HEK293 (cell line): ENCODE data around the gene LEP.

Source experiments
- CTCF ChIA-PET: fragments of 350-600 bp; formaldehyde crosslinking; extraction: SDS; loops from one replicate; lab custom pipeline; 2021; ENCODE audit warnings: antibody characterized with exemption; lab: Yijun Ruan, JAX
- POLR2A ChIA-PET: fragments of 300-600 bp; formaldehyde crosslinking; extraction: SDS; loops from one replicate; lab custom pipeline; 2020; ENCODE audit warnings: antibody characterized with exemption, inconsistent platforms; lab: Yijun Ruan, JAX
- H3K27ac ChIP-seq: fragments of 200-500 bp; sonication (Bioruptor generic); 2 replicates; pipeline ENCODE4 v1.5.1; 2014; ENCODE audit warnings: low read depth, low read length, control low read depth, inconsistent platforms; ENCODE audit errors: extremely low read depth
- H3K36me3 ChIP-seq, 2 experiments: fragments of 200-500 bp in 1 of 2; sonication (Bioruptor generic) in 1 of 2; 1 replicate in 1 of 2; 2 replicates in 1 of 2; pipeline ENCODE4 v1.5.1; 2014 to 2017; ENCODE audit warnings: inconsistent platforms in 2 of 2, low read length in 2 of 2; ENCODE audit not compliant: control insufficient read depth in 2 of 2, insufficient read depth in 1 of 2
- H3K4me1 ChIP-seq: fragments of 200-500 bp; sonication (Bioruptor generic); 2 replicates; pipeline ENCODE4 v1.5.1; 2014; ENCODE audit warnings: mild to moderate bottlenecking, low read length, inconsistent platforms; ENCODE audit not compliant: control insufficient read depth, insufficient read depth
- H3K4me3 ChIP-seq: 2 replicates; pipeline ENCODE4 v1.5.1; 2011; ENCODE audit warnings: low read depth, mild to moderate bottlenecking, control low read depth, low read length, moderate library complexity
- H3K9me3 ChIP-seq: fragments of 200-500 bp; sonication (Bioruptor generic); 2 replicates; pipeline ENCODE4 v1.5.1; 2014; ENCODE audit warnings: low read depth, low read length, inconsistent platforms; ENCODE audit not compliant: control insufficient read depth, insufficient read depth
- KLF1 ChIP-seq: fragments of 450-650 bp; formaldehyde crosslinking; IDR thresholded peaks from 2 replicates; pipeline ENCODE4 v1.5.1; 2016; ENCODE audit warnings: missing biosample characterization, missing genetic modification characterization
- OVOL3 ChIP-seq: fragments of 450-650 bp; formaldehyde crosslinking; IDR thresholded peaks from 2 replicates; pipeline ENCODE4 v1.5.1; 2016; ENCODE audit warnings: missing biosample characterization, missing genetic modification characterization
- ZEB2 ChIP-seq: fragments of 450-650 bp; formaldehyde crosslinking; IDR thresholded peaks from 2 replicates; pipeline ENCODE4 v1.5.1; 2016; ENCODE audit warnings: missing biosample characterization, missing genetic modification characterization
- ZNF155 ChIP-seq: fragments of 450-650 bp; formaldehyde crosslinking; IDR thresholded peaks from 2 replicates; pipeline ENCODE4 v1.5.1; 2016; ENCODE audit warnings: missing biosample characterization, missing genetic modification characterization
- ZNF184 ChIP-seq: fragments of 450-650 bp; IDR thresholded peaks from 2 replicates; pipeline ENCODE4 v1.5.1; 2018; ENCODE audit warnings: missing biosample characterization, mild to moderate bottlenecking, missing genetic modification characterization
- ZNF324 ChIP-seq: fragments of 450-650 bp; formaldehyde crosslinking; IDR thresholded peaks from 2 replicates; pipeline ENCODE4 v1.5.1; 2016; ENCODE audit warnings: missing biosample characterization, missing genetic modification characterization
- ZNF610 ChIP-seq: fragments of 450-650 bp; formaldehyde crosslinking; IDR thresholded peaks from 2 replicates; pipeline ENCODE4 v1.5.1; 2016; ENCODE audit warnings: missing biosample characterization, missing genetic modification characterization, borderline replicate concordance
- ZNF624 ChIP-seq: fragments of 450-650 bp; formaldehyde crosslinking; IDR thresholded peaks from 2 replicates; pipeline ENCODE4 v1.5.1; 2017; ENCODE audit warnings: missing biosample characterization, missing genetic modification characterization
- ZNF660 ChIP-seq: fragments of 450-650 bp; IDR thresholded peaks from 2 replicates; pipeline ENCODE4 v1.5.1; 2018; ENCODE audit warnings: missing biosample characterization, mild to moderate bottlenecking, missing genetic modification characterization
- TF ChIP-seq, protein P1 (sequence below): fragments of 450-650 bp; formaldehyde crosslinking; IDR thresholded peaks from 2 replicates; pipeline ENCODE4 v1.5.1; 2016; ENCODE audit warnings: missing biosample characterization, missing genetic modification characterization, borderline replicate concordance
- TF ChIP-seq, protein P2 (sequence below): fragments of 450-650 bp; formaldehyde crosslinking; IDR thresholded peaks from 2 replicates; pipeline ENCODE4 v1.5.1; 2016; ENCODE audit warnings: missing biosample characterization, missing genetic modification characterization
- TF ChIP-seq, protein P3 (sequence below): fragments of 450-650 bp; formaldehyde crosslinking; IDR thresholded peaks from 2 replicates; pipeline ENCODE4 v1.5.1; 2016; ENCODE audit warnings: missing biosample characterization, missing genetic modification characterization
- TF ChIP-seq, protein P4 (sequence below): fragments of 450-650 bp; formaldehyde crosslinking; IDR thresholded peaks from 2 replicates; pipeline ENCODE4 v1.5.1; 2016; ENCODE audit warnings: missing biosample characterization, missing genetic modification characterization
- TF ChIP-seq, protein P5 (sequence below): fragments of 450-650 bp; formaldehyde crosslinking; IDR thresholded peaks from 2 replicates; pipeline ENCODE4 v1.5.1; 2016; ENCODE audit warnings: missing biosample characterization, missing genetic modification characterization, borderline replicate concordance

Gene LEP

DNA sequence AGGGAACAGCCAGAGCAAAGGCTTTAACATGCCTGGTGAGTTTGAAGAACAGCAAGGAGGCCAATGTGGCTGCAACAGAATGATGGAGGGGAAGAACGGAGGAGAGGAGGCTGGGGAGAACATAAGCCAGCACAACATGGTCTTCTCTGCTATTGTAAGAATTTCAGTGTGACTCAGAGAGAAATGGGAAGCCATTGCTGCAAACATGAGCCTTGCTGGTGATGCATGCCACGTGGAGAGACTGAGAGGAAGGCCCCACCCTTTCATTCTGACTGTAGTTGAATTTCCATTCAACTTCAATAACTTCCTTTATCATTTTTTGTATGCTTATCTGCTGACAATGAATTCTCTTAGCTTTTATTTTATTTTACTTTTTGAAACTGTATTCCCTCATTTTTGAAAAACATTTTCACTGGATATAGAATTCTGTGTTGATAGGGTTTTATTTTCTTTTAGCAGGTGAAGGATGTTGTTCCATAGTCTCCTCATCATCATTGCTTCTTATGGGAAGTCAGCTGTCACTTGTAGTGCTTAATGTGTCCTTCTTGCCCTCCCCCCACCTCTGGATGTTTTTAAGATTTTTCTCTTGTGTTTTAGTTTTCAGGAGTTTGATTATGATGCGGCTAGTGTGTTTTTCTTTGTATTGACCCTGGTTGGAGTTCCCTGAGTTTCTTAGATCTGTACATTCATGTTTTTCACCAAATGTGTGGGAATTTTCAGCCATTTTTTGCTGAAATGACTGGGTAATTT is 46.4 kb upstream of the LEP start (continued):
- TF ChIP-seq ZNF610 (tag by site-specific recombination) (peak; percentile 82), ZNF155 (no peak), ZNF324 (tag by site-specific recombination) (0 out of 2 replicates have a peak, but pooled peaks have one; percentile 43), ZNF660 (no peak), ZNF184 (tag by site-specific recombination) (peak; percentile 19; the same call in 1 of the 2 replicates), OVOL3 (tag by site-specific recombination) (peak; percentile 39; the same call in 1 of the 2 replicates), ZNF624 (no peak)
- TF ChIP-seq, protein P1, sequence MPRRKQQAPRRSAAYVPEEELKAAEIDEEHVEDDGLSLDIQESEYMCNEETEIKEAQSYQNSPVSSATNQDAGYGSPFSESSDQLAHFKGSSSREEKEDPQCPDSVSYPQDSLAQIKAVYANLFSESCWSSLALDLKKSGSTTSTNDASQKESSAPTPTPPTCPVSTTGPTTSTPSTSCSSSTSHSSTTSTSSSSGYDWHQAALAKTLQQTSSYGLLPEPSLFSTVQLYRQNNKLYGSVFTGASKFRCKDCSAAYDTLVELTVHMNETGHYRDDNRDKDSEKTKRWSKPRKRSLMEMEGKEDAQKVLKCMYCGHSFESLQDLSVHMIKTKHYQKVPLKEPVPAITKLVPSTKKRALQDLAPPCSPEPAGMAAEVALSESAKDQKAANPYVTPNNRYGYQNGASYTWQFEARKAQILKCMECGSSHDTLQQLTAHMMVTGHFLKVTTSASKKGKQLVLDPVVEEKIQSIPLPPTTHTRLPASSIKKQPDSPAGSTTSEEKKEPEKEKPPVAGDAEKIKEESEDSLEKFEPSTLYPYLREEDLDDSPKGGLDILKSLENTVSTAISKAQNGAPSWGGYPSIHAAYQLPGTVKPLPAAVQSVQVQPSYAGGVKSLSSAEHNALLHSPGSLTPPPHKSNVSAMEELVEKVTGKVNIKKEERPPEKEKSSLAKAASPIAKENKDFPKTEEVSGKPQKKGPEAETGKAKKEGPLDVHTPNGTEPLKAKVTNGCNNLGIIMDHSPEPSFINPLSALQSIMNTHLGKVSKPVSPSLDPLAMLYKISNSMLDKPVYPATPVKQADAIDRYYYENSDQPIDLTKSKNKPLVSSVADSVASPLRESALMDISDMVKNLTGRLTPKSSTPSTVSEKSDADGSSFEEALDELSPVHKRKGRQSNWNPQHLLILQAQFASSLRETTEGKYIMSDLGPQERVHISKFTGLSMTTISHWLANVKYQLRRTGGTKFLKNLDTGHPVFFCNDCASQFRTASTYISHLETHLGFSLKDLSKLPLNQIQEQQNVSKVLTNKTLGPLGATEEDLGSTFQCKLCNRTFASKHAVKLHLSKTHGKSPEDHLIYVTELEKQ (tag by site-specific recombination) = no peak
- TF ChIP-seq, protein P2, sequence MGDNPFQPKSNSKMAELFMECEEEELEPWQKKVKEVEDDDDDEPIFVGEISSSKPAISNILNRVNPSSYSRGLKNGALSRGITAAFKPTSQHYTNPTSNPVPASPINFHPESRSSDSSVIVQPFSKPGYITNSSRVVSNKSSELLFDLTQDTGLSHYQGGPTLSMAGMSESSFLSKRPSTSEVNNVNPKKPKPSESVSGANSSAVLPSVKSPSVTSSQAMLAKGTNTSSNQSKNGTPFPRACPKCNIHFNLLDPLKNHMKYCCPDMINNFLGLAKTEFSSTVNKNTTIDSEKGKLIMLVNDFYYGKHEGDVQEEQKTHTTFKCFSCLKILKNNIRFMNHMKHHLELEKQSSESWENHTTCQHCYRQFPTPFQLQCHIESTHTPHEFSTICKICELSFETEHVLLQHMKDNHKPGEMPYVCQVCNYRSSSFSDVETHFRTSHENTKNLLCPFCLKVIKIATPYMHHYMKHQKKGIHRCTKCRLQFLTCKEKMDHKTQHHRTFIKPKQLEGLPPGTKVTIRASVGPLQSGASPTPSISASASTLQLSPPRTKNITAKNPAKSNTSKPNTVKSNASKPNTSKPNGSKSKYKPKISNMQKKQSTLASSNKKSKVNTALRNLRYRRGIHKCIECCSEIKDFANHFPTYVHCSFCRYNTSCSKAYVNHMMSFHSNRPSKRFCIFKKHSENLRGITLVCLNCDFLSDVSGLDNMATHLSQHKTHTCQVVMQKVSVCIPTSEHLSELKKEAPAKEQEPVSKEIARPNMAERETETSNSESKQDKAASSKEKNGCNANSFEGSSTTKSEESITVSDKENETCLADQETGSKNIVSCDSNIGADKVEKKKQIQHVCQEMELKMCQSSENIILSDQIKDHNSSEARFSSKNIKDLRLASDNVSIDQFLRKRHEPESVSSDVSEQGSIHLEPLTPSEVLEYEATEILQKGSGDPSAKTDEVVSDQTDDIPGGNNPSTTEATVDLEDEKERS (tag by site-specific recombination) = peak; percentile 98
- TF ChIP-seq, protein P3, sequence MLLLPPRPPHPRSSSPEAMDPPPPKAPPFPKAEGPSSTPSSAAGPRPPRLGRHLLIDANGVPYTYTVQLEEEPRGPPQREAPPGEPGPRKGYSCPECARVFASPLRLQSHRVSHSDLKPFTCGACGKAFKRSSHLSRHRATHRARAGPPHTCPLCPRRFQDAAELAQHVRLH (tag by site-specific recombination) = 0 out of 2 replicates have a peak, but pooled peaks have one; percentile 39
- TF ChIP-seq, protein P4, sequence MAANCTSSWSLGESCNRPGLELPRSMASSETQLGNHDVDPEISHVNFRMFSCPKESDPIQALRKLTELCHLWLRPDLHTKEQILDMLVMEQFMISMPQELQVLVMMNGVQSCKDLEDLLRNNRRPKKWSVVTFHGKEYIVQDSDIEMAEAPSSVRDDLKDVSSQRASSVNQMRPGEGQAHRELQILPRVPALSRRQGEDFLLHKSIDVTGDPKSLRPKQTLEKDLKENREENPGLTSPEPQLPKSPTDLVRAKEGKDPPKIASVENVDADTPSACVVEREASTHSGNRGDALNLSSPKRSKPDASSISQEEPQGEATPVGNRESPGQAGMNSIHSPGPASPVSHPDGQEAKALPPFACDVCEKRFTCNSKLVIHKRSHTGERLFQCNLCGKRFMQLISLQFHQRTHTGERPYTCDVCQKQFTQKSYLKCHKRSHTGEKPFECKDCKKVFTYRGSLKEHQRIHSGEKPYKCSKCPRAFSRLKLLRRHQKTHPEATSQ (tag by site-specific recombination) = 0 out of 2 replicates have a peak, but pooled peaks have one; percentile 65

DNA sequence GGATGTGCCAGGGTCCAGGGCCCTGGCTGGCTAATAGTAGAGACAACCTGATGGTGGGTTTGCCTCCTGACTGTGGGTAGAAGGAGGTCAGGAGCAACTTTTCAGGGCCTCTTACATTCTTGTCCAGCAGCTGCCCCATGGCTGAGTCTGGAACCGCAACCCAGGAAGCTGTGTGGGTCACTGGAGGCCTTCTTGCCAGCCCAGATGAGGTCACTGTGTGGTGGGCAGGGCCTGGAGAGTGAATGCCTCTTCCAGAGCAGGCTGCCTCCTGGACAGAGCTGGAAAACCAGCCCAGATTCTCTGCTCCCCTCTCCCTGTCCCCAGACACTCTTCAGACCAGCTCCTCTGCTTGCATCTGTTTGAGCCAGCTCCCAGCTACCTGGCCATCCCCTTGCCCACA is 43.5 kb upstream of the LEP start:
- CTCF ChIA-PET = interaction anchor here (3.6 kb wide), 1 partner anchor 11 kb away, joined by 31 read pairs; no protein-coding TSS in a partner anchor

DNA sequence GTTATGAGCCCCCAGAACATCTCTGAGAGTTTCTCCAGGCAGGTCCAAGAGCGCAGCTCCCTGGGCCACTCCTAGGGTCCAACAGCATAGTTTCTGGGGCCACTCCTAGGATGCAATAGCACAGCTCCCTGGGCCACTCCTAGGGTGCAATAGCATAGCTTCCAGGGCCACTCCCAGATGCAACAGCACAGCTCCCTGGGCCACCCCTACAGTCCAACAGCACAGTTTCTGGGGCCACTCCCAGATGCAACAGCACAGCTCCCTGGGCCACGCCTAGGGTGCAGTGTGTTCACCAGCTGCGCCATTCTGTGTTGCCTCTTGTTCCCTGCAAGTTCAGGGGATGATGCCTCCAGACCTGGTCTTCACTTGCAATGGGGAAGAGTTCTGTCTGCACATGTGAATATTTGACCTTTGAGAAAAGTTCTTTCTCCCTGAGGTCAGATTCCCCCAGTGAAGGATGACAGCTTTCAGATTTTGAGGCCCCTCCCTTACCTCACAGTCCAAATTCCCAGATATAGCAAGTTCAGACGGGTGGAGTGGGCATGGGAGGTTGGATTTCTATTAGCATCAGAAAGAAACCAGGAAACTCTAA is 43.0 kb upstream of the LEP start:
- Histone ChIP-seq H3K36me3 (no peaks in the 10 kb centered on the region), H3K4me1 (no peaks in the 10 kb centered on the region), H3K9me3 (no peaks in the 10 kb centered on the region), H3K27ac (no peak overlapping the region), H3K4me3 (no peak overlapping the region)
- ChIA-PET CTCF (interaction anchor here (0.6 to 3.6 kb wide), 2 partner anchors 11 to 671 kb away, joined by 3 to 31 read pairs; no protein-coding TSS in a partner anchor), POLR2A (no interaction called here)
- TF ChIP-seq KLF1 (tag by site-specific recombination) = peak; percentile 36; the same call in 1 of the 2 replicates
- TF ChIP-seq, protein P5, sequence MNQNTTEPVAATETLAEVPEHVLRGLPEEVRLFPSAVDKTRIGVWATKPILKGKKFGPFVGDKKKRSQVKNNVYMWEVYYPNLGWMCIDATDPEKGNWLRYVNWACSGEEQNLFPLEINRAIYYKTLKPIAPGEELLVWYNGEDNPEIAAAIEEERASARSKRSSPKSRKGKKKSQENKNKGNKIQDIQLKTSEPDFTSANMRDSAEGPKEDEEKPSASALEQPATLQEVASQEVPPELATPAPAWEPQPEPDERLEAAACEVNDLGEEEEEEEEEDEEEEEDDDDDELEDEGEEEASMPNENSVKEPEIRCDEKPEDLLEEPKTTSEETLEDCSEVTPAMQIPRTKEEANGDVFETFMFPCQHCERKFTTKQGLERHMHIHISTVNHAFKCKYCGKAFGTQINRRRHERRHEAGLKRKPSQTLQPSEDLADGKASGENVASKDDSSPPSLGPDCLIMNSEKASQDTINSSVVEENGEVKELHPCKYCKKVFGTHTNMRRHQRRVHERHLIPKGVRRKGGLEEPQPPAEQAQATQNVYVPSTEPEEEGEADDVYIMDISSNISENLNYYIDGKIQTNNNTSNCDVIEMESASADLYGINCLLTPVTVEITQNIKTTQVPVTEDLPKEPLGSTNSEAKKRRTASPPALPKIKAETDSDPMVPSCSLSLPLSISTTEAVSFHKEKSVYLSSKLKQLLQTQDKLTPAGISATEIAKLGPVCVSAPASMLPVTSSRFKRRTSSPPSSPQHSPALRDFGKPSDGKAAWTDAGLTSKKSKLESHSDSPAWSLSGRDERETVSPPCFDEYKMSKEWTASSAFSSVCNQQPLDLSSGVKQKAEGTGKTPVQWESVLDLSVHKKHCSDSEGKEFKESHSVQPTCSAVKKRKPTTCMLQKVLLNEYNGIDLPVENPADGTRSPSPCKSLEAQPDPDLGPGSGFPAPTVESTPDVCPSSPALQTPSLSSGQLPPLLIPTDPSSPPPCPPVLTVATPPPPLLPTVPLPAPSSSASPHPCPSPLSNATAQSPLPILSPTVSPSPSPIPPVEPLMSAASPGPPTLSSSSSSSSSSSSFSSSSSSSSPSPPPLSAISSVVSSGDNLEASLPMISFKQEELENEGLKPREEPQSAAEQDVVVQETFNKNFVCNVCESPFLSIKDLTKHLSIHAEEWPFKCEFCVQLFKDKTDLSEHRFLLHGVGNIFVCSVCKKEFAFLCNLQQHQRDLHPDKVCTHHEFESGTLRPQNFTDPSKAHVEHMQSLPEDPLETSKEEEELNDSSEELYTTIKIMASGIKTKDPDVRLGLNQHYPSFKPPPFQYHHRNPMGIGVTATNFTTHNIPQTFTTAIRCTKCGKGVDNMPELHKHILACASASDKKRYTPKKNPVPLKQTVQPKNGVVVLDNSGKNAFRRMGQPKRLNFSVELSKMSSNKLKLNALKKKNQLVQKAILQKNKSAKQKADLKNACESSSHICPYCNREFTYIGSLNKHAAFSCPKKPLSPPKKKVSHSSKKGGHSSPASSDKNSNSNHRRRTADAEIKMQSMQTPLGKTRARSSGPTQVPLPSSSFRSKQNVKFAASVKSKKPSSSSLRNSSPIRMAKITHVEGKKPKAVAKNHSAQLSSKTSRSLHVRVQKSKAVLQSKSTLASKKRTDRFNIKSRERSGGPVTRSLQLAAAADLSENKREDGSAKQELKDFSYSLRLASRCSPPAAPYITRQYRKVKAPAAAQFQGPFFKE (tag by site-specific recombination) = no peak

More for the DNA sequence above, 43.5 kb upstream of the LEP start:
- Histone ChIP-seq H3K27ac (no peak overlapping the region), H3K36me3 (no peaks in the 10 kb centered on the region), H3K4me3 (no peak overlapping the region), H3K9me3 (no peaks in the 10 kb centered on the region), H3K4me1 (no peaks in the 10 kb centered on the region)
- TF ChIP-seq ZEB2 = no peak
- POLR2A ChIA-PET = no interaction called here
